Activated CD8-positive, alpha-beta T cell treated with anti-CD3 and anti-CD28 coated beads for 36 hours (primary cell): Measurements from ENCODE around the gene RTF2. TPM values are rescaled to one million over a fixed set of nuclear protein-coding genes. Genes with fewer than 3 reads are reported as not detected.

ENCODE experiments used
- ATAC-seq: fragments of 200-7000 bp; cut with Tn5 transposase; one replicate; pipeline ENCODE4 v1.10.0; 2021; ENCODE audit warnings: mild to moderate bottlenecking, moderate library complexity
- CTCF ChIA-PET: fragments of 350-600 bp; sonication (Branson Sonifier 250); formaldehyde crosslinking; loops from one replicate; lab custom pipeline; 2021; ENCODE audit warnings: antibody characterized with exemption; lab: Charles Lee
- POLR2A ChIA-PET: fragments of 350-600 bp; sonication (Branson Sonifier 250); formaldehyde crosslinking; loops from one replicate; lab custom pipeline; 2021; ENCODE audit warnings: antibody characterized with exemption; lab: Charles Lee
- DNase-seq: peaks from one replicate; pipeline ENCODE4 v3.0.0-alpha.2; 2020
- H3K27ac Mint-ChIP-seq: one replicate; pipeline ENCODE4 v1.8.0; 2021; ENCODE audit warnings: mild to moderate bottlenecking, mixed read lengths
- H3K27me3 Mint-ChIP-seq: one replicate; pipeline ENCODE4 v1.8.0; 2021; ENCODE audit warnings: mixed read lengths
- H3K36me3 Mint-ChIP-seq: one replicate; pipeline ENCODE4 v1.8.0; 2021; ENCODE audit warnings: low read depth, mixed read lengths
- H3K4me1 Mint-ChIP-seq: one replicate; pipeline ENCODE4 v1.8.0; 2021; ENCODE audit warnings: low read depth, mixed read lengths
- H3K4me3 Mint-ChIP-seq: one replicate; pipeline ENCODE4 v1.8.0; 2021; ENCODE audit warnings: mild to moderate bottlenecking, moderate library complexity, mixed read lengths
- H3K9me3 Mint-ChIP-seq: one replicate; pipeline ENCODE4 v1.8.0; 2021; ENCODE audit warnings: mixed read lengths
- CTCF ChIP-seq: fragments of 200-600 bp; IDR thresholded peaks from one replicate; pipeline ENCODE4 v1.8.0; 2022; ENCODE audit warnings: antibody characterized with exemption, mild to moderate bottlenecking
- intact Hi-C: fragments of 100-400 bp; cut with micrococcal nuclease; formaldehyde crosslinking; loops from one replicate; pipeline ENCODE4 v1.10.0; 2022
- total RNA-seq, 2 experiments: library from RNA; stranded (reverse); gene quantifications; one replicate each; pipeline ENCODE4 v1.2.3, GENCODE V29; 2021

RTF2 gene
- total RNA-seq, 2 experiments from 2014 or later, result 72.0 to 76.7 TPM

- Mint-ChIP-seq H3K9me3 (no peaks in the 10 kb centered on the region), H3K4me1 (peaks cover 49% of the 10 kb centered on the region), H3K27me3 (no peaks in the 10 kb centered on the region), H3K4me3 (peak overlapping the region; percentile 56), H3K36me3 (peaks cover 14% of the 10 kb centered on the region), H3K27ac (peak overlapping the region; percentile 96)
- ATAC-seq, result peak; percentile 61
- intact Hi-C loops, result no loop called here
- CTCF ChIA-PET, result interaction anchor here (0.8 to 1.5 kb wide), 4 partner anchors 15 to 29 kb away, joined by 3 to 4 read pairs (median 4); no protein-coding TSS in a partner anchor
- DNase-seq, result peak; percentile 64
- no peak for TF ChIP-seq CTCF
- POLR2A ChIA-PET, result interaction anchor here (0.7 to 1.6 kb wide), 7 partner anchors 11 to 29 kb away, joined by 3 to 10 read pairs (median 3); partner anchors contain the start of gene RTF2
These were observed 28.6 kb upstream of the RTF2 start for GRCh38 chr20:56439771-56440291.

- Mint-ChIP-seq H3K27me3 (no peaks in the 10 kb centered on the region), H3K4me3 (peak overlapping the region; percentile 56), H3K36me3 (peaks cover 14% of the 10 kb centered on the region), H3K9me3 (no peaks in the 10 kb centered on the region), H3K4me1 (peaks cover 46% of the 10 kb centered on the region), H3K27ac (peak overlapping the region; percentile 96)
- intact Hi-C loops, result no loop called here
- POLR2A ChIA-PET, result interaction anchor here (0.7 to 1.6 kb wide), 6 partner anchors 11 to 28 kb away, joined by 3 to 10 read pairs (median 3); partner anchors contain the start of gene RTF2
- TF ChIP-seq CTCF, result no peak
- DNase-seq (peak; percentile 87), ATAC-seq (peak; percentile 60)
- CTCF ChIA-PET, result interaction anchor here (0.8 to 1.5 kb wide), 4 partner anchors 14 to 29 kb away, joined by 3 to 4 read pairs (median 4); no protein-coding TSS in a partner anchor
These were observed 27.9 kb upstream of the RTF2 start for GRCh38 chr20:56440346-56441007.

GRCh38 chr20:56442389-56443365 is 25.8 kb upstream of the RTF2 start:
- no peaks in the 10 kb centered on the region for H3K9me3 Mint-ChIP-seq
- peak overlapping the region; percentile 1 for H3K4me3 Mint-ChIP-seq
- CTCF ChIA-PET, result interaction anchor here (1.1 to 1.4 kb wide), 4 partner anchors 21 to 50 kb away, joined by 3 to 4 read pairs (median 4); partner anchors contain the start of genes CASS4 and CSTF1
- POLR2A ChIA-PET, result interaction anchor here (0.7 to 3.4 kb wide), 6 partner anchors 10 to 31 kb away, joined by 3 to 19 read pairs (median 4); partner anchors contain the start of gene CASS4
- peak overlapping the region; percentile 85 for H3K27ac Mint-ChIP-seq
- peak; percentile 28 for DNase-seq
- peak; percentile 10 for ATAC-seq
- TF ChIP-seq CTCF, result no peak
- peaks cover 42% of the 10 kb centered on the region for H3K4me1 Mint-ChIP-seq
- H3K36me3 Mint-ChIP-seq, result peaks cover 14% of the 10 kb centered on the region
- intact Hi-C loops, result no loop called here
- H3K27me3 Mint-ChIP-seq, result no peaks in the 10 kb centered on the region

GRCh38 chr20:56443654-56444540 is 24.5 kb upstream of the RTF2 start:
- no peak for DNase-seq
- no peak overlapping the region for H3K4me3 Mint-ChIP-seq
- peaks cover 14% of the 10 kb centered on the region for H3K36me3 Mint-ChIP-seq
- POLR2A ChIA-PET, result interaction anchor here (0.7 to 3.4 kb wide), 4 partner anchors 10 to 25 kb away, joined by 3 to 19 read pairs (median 8); no protein-coding TSS in a partner anchor
- peak overlapping the region; percentile 75 for H3K27ac Mint-ChIP-seq
- H3K9me3 Mint-ChIP-seq, result no peaks in the 10 kb centered on the region
- H3K4me1 Mint-ChIP-seq, result peaks cover 33% of the 10 kb centered on the region
- H3K27me3 Mint-ChIP-seq, result no peaks in the 10 kb centered on the region
- intact Hi-C loops, result no loop called here
- no peak for ATAC-seq
- TF ChIP-seq CTCF, result no peak
- CTCF ChIA-PET, result interaction anchor here (1.1 to 1.4 kb wide), 5 partner anchors 10 to 51 kb away, joined by 3 to 4 read pairs (median 4); partner anchors contain the start of genes CASS4 and CSTF1
